ENCODE results near the gene GPBAR1.

GRCh38 chr2:218289639-218290315 is 29.0 kb downstream of the GPBAR1 start:
- TF ChIP-seq CTCF (IDR thresholded peaks at IDR 0.05) (no peak), POLR2A (IDR thresholded peaks at IDR 0.05) (no peak)

All from testis (tissue), 2 donors.